Measurements from ENCODE around the gene CRELD2. TPM values are rescaled to one million over a fixed set of nuclear protein-coding genes. Genes with fewer than 3 reads are reported as not detected.

The CRELD2 gene
- polyA plus RNA-seq, 1 donor (not counting 4 experiments of a cell fraction or from before 2014, with no cell fraction given), result 33.5 TPM

DNA sequence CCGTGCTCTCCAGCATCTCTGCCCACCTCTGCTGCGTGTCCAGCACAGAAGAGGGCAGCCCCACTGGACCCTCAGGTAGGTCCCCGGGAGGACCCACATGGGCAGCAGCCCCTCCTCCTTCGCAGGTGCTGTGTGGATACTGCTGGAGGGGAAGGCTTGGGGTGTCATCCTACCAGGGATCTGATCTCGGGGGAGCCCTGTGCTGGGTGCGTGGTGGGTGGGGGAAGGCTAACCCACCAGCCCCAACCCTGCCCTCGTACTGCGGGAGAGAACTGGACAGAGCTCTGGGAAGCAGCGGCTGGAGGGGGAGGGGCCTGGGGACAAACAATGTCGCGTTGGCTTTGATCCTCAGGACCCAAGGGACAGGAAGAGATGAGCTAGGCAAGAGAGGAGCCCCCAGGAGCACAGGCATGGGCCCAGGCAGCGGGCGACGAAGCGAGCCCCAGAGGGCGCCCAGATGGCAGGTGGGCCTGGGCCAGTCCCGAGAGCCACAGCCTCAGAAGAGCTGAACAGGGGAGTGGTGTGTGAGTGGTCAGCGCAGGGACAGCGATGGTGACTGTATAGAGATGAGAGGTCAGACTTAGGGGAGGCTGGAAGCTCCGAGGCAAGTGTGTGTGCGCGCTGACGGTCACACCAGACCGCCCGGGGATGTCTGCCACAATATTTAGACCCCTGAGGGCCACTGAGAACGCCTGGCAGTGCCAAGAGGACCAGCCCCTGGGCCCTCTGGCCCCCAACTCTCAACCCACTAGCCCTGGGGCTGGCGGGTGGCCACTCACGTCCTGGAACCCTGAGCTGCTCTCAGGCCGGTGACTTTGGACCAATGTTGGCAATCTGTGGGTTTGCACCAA, 40.7 kb downstream of the CRELD2 start:
- Histone ChIP-seq H3K79me2 (ENCODE audit: control insufficient read depth, insufficient read depth, low read length) (peaks cover 23% of the 10 kb centered on the region), H4K20me1 (ENCODE audit: control insufficient read depth, extremely low read depth, insufficient read depth, low read length) (peaks cover 6% of the 10 kb centered on the region), H2AFZ (ENCODE audit: control insufficient read depth, low read length) (no peak overlapping the region), H3K4me3 (ENCODE audit: control insufficient read depth in 2 of 3, extremely low read depth in 1 of 3, insufficient read depth in 2 of 3, low read depth in 1 of 3, low read length in 3 of 3) (peak overlapping the region in 1 of 3 experiments; percentile 70), H3K9me1 (ENCODE audit: control insufficient read depth, extremely low read depth, insufficient read depth, low read length) (no peaks in the 10 kb centered on the region), H3K27ac (ENCODE audit: control insufficient read depth, insufficient read depth, low read length) (peak overlapping the region; percentile 81), H3K36me3 (ENCODE audit: control insufficient read depth in 2 of 2, extremely low read depth in 1 of 2, insufficient read depth in 2 of 2, low read length in 2 of 2) (peaks cover 10 to 15% of the 10 kb centered on the region in 2 experiments), H3K9me3 (ENCODE audit: control insufficient read depth, low read depth, low read length) (no peaks in the 10 kb centered on the region), H3K4me1 (ENCODE audit: control insufficient read depth, extremely low read depth, insufficient read depth, low read length) (peaks cover 18% of the 10 kb centered on the region), H3K4me2 (ENCODE audit: control insufficient read depth, extremely low read depth, insufficient read depth, low read depth, low read length) (peak overlapping the region; percentile 79), H3K27me3 (ENCODE audit: control insufficient read depth, extremely low read depth, insufficient read depth, low read length) (no peaks in the 10 kb centered on the region), H3K9ac (ENCODE audit: control insufficient read depth, extremely low read depth, insufficient read depth, low read length) (peak overlapping the region; percentile 88)
- DNase-seq (ENCODE audit: low read depth, low spot score) (no peak), FAIRE-seq (peak; percentile 44)
- dilution Hi-C loops (cut with MboI; ENCODE audit: extremely low pct_ligation_motif_present, low sequenced_read_pairs), result no loop called here
- no peak for TF ChIP-seq EZH2 (IDR thresholded peaks at IDR 0.05; ENCODE audit: low read length)
- TF ChIP-seq, protein P1, sequence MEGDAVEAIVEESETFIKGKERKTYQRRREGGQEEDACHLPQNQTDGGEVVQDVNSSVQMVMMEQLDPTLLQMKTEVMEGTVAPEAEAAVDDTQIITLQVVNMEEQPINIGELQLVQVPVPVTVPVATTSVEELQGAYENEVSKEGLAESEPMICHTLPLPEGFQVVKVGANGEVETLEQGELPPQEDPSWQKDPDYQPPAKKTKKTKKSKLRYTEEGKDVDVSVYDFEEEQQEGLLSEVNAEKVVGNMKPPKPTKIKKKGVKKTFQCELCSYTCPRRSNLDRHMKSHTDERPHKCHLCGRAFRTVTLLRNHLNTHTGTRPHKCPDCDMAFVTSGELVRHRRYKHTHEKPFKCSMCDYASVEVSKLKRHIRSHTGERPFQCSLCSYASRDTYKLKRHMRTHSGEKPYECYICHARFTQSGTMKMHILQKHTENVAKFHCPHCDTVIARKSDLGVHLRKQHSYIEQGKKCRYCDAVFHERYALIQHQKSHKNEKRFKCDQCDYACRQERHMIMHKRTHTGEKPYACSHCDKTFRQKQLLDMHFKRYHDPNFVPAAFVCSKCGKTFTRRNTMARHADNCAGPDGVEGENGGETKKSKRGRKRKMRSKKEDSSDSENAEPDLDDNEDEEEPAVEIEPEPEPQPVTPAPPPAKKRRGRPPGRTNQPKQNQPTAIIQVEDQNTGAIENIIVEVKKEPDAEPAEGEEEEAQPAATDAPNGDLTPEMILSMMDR (optimal IDR thresholded peaks at IDR 0.05 in 1 of 3, IDR thresholded peaks at IDR 0.05 in 1 of 3, conservative IDR thresholded peaks at IDR 0.05 in 1 of 3; ENCODE audit: extremely low read depth in 1 of 3, insufficient read depth in 2 of 3, low read length in 3 of 3), result no peak

DNA sequence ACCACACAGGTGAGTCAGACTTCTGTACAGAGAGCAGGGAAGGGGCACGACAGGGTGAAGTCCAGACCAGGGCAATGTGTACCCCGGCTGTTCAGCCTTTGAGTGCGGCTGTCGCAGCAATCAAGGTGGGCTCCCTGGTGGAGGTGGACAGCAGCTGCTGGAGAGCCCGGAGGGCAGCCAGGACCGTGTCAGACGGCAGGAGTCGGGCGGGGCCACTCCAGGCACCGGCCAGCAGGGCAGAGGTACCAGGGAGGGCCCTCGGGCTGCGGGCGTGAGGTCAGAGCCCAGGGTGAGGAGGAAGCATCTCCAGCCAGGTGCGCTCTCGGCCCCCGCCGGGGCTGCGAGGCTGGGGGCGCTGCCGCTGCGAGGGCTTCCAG, 41.3 kb downstream of the CRELD2 start:
- H3K4me3 ChIP-seq (ENCODE audit: control insufficient read depth in 2 of 3, extremely low read depth in 1 of 3, insufficient read depth in 2 of 3, low read depth in 1 of 3, low read length in 3 of 3), result peak overlapping the region; percentile 47 to 70 (median 66)
- peak overlapping the region; percentile 79 for H3K4me2 ChIP-seq (ENCODE audit: control insufficient read depth, extremely low read depth, insufficient read depth, low read depth, low read length)
- peaks cover 23% of the 10 kb centered on the region for H3K79me2 ChIP-seq (ENCODE audit: control insufficient read depth, insufficient read depth, low read length)
- no peaks in the 10 kb centered on the region for H3K9me3 ChIP-seq (ENCODE audit: control insufficient read depth, low read depth, low read length)
- dilution Hi-C loops (cut with MboI; ENCODE audit: extremely low pct_ligation_motif_present, low sequenced_read_pairs), result no loop called here
- peaks cover 10 to 16% of the 10 kb centered on the region in 2 experiments for H3K36me3 ChIP-seq (ENCODE audit: control insufficient read depth in 2 of 2, extremely low read depth in 1 of 2, insufficient read depth in 2 of 2, low read length in 2 of 2)
- no peak for DNase-seq (ENCODE audit: low read depth, low spot score)
- H3K27ac ChIP-seq (ENCODE audit: control insufficient read depth, insufficient read depth, low read length), result peak overlapping the region; percentile 81
- TF ChIP-seq, protein P1 (optimal IDR thresholded peaks at IDR 0.05 in 1 of 3, IDR thresholded peaks at IDR 0.05 in 1 of 3, conservative IDR thresholded peaks at IDR 0.05 in 1 of 3; ENCODE audit: extremely low read depth in 1 of 3, insufficient read depth in 2 of 3, low read length in 3 of 3), result no peak
- no peak for TF ChIP-seq EZH2 (IDR thresholded peaks at IDR 0.05; ENCODE audit: low read length)
- no peaks in the 10 kb centered on the region for H3K9me1 ChIP-seq (ENCODE audit: control insufficient read depth, extremely low read depth, insufficient read depth, low read length)
- H3K9ac ChIP-seq (ENCODE audit: control insufficient read depth, extremely low read depth, insufficient read depth, low read length), result peak overlapping the region; percentile 88
- H3K27me3 ChIP-seq (ENCODE audit: control insufficient read depth, extremely low read depth, insufficient read depth, low read length), result no peaks in the 10 kb centered on the region
- no peak for FAIRE-seq
- peak overlapping the region; percentile 53 for H2AFZ ChIP-seq (ENCODE audit: control insufficient read depth, low read length)
- peaks cover 6% of the 10 kb centered on the region for H4K20me1 ChIP-seq (ENCODE audit: control insufficient read depth, extremely low read depth, insufficient read depth, low read length)
- H3K4me1 ChIP-seq (ENCODE audit: control insufficient read depth, extremely low read depth, insufficient read depth, low read length), result peaks cover 18% of the 10 kb centered on the region
